Cardiac muscle cell (in vitro differentiated cells and primary cell): ENCODE measurements around the gene DACH1. TPM values are rescaled to one million over a fixed set of nuclear protein-coding genes. Genes with fewer than 3 reads are reported as not detected.

ENCODE experiments used
- DNase-seq, 2 donors: peaks; one replicate each; pipeline versions ENCODE4 v3.0.0 to v3.0.0-alpha.2; 2010 to 2017; ENCODE audit warnings: low read depth in 1 of 2, low spot score in 1 of 2
- H3K27ac ChIP-seq: fragments of 200-600 bp; sonication (generic); 2 replicates; pipeline ENCODE4 v1.5.1; 2016
- H3K27me3 ChIP-seq: fragments of 200-600 bp; sonication (generic); 2 replicates; pipeline ENCODE4 v1.6.0; 2016; ENCODE audit warnings: control low read depth
- H3K36me3 ChIP-seq: fragments of 200-600 bp; sonication (generic); 2 replicates; pipeline ENCODE4 v1.5.1; 2016; ENCODE audit warnings: control low read depth
- H3K4me1 ChIP-seq: fragments of 200-600 bp; sonication (generic); 2 replicates; pipeline ENCODE4 v1.8.1; 2017; ENCODE audit warnings: low read depth, mild to moderate bottlenecking, mixed run types
- H3K4me3 ChIP-seq: fragments of 200-600 bp; sonication (generic); 2 replicates; pipeline ENCODE4 v1.5.1; 2016; ENCODE audit warnings: mild to moderate bottlenecking
- H3K9me3 ChIP-seq: fragments of 200-600 bp; sonication (generic); 2 replicates; pipeline ENCODE4 v1.5.1; 2017; ENCODE audit warnings: low read depth, mild to moderate bottlenecking, control low read depth
- polyA plus RNA-seq: library from polyadenylated mRNA; unstranded; fragments of >200 nt; fragmentation: Nextera tagmentation; extraction: Ambion mirVana; gene quantifications from 2 replicates; pipeline ENCODE4 v1.2.1, GENCODE V29; 2016
- total RNA-seq: library from RNA; depleted of rRNA; stranded (reverse); fragments of >200 nt; gene quantifications from 2 replicates; pipeline ENCODE4 v1.2.3, GENCODE V29; 2016
- TF ChIP-seq, protein P1 (sequence below): IDR thresholded peaks from 2 replicates; pipeline ENCODE4 v1.5.1; 2012; ENCODE audit warnings: low read depth, mild to moderate bottlenecking, low read length

Gene DACH1
- total and polyA plus RNA-seq, 2 experiments from 2014 or later = 3.5 to 3.7 TPM

DNA sequence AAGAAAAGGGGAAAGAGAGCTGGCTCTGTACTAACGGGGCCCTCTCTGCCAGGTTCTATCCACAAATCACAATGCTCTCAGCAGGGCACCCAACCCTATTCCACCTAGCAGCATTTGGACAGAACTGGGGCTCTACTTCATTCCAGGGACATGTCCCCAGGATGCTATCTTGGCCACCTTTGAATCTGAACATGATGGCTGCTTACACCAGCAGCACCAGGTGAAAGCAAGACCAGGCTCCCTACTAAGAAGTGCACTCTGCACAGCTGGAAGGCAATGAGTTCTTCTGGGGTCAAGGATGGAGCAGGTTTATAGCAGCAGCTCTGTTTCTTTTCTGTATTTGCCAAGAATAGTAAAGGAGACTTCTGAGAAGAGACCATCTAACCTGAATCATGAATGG lies 222.4 kb downstream of the DACH1 start:
- H3K36me3 ChIP-seq = no peaks in the 10 kb centered on the region
- H3K4me3 ChIP-seq = no peak overlapping the region
- TF ChIP-seq, protein P1, sequence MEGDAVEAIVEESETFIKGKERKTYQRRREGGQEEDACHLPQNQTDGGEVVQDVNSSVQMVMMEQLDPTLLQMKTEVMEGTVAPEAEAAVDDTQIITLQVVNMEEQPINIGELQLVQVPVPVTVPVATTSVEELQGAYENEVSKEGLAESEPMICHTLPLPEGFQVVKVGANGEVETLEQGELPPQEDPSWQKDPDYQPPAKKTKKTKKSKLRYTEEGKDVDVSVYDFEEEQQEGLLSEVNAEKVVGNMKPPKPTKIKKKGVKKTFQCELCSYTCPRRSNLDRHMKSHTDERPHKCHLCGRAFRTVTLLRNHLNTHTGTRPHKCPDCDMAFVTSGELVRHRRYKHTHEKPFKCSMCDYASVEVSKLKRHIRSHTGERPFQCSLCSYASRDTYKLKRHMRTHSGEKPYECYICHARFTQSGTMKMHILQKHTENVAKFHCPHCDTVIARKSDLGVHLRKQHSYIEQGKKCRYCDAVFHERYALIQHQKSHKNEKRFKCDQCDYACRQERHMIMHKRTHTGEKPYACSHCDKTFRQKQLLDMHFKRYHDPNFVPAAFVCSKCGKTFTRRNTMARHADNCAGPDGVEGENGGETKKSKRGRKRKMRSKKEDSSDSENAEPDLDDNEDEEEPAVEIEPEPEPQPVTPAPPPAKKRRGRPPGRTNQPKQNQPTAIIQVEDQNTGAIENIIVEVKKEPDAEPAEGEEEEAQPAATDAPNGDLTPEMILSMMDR = no peak
- H3K27ac ChIP-seq = no peak overlapping the region
- no peak for DNase-seq
- no peaks in the 10 kb centered on the region for H3K9me3 ChIP-seq
- no peaks in the 10 kb centered on the region for H3K27me3 ChIP-seq
- H3K4me1 ChIP-seq = peaks cover 6% of the 10 kb centered on the region

DNA sequence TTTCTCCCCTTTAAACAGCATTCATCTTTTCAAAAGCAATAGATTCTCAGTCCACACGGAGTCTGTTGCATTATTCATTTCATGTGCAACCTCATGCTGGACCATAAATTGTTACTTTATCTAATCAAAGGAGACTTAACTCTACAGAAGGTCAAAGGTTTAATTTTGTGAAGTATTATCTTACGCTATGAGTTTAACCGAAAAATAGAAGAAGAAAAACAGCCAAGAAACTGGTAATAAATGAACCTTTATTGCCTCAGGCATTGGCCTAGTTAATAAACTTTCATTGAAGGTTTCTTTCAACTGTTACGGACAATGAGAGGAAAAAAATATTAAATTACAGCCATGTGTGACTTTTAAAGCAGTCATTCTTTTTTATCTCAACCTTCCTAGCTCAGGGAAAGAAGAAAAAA lies 223.6 kb downstream of the DACH1 start:
- no peaks in the 10 kb centered on the region for H3K27me3 ChIP-seq
- TF ChIP-seq, protein P1 = no peak
- no peaks in the 10 kb centered on the region for H3K9me3 ChIP-seq
- H3K36me3 ChIP-seq = no peaks in the 10 kb centered on the region
- no peak overlapping the region for H3K27ac ChIP-seq
- no peak for DNase-seq
- H3K4me1 ChIP-seq = peaks cover 6% of the 10 kb centered on the region
- no peak overlapping the region for H3K4me3 ChIP-seq

- TF ChIP-seq, protein P1 = no peak
- no peaks in the 10 kb centered on the region for H3K36me3 ChIP-seq
- H3K27ac ChIP-seq = no peak overlapping the region
- H3K4me1 ChIP-seq = peaks cover 6% of the 10 kb centered on the region
- no peak for DNase-seq
- no peaks in the 10 kb centered on the region for H3K9me3 ChIP-seq
- no peak overlapping the region for H3K4me3 ChIP-seq
- no peaks in the 10 kb centered on the region for H3K27me3 ChIP-seq
Observed at GRCh38 chr13:71638751-71639150, 228.3 kb downstream of the DACH1 start.

DNA sequence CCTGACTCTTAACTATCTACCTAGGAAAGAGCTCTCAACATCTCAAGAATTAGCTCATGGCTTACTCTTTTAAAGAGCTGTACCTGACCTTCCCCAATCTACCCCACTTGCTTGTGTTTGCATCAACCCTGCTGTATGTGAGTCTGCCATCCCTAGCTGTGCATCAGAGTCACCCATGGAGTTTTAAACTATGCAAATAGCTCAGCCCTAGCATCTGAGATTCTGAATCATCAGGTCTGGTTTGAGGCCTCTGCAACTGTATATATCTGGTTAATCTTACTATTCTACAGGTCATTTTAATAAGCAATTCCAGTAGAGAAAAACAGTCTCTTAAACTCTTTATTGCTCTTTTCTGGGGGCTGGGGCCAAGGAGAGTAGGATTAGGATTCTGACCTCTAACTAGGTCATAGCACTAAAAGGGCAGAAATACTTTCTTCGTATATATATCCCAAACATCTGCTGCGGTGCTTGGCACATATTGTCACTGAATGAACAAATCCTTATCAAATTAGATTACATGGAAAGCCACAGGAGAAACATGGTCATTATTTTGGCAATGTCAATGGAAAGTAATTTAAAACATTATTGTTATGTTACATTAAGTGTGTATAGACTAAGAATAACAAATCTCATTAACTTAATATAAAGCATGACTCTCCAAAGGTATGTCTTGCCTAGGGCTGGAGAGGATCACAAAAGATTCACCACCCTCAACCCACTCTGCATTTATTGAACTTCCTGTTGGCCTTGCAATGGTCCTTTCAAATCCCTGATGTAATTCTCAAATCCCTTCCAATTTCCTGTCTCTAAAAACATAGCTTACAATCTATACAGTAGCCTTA lies 232.2 kb downstream of the DACH1 start:
- no peaks in the 10 kb centered on the region for H3K27me3 ChIP-seq
- H3K36me3 ChIP-seq = no peaks in the 10 kb centered on the region
- no peaks in the 10 kb centered on the region for H3K4me1 ChIP-seq
- TF ChIP-seq, protein P1 = no peak
- no peak overlapping the region for H3K27ac ChIP-seq
- no peaks in the 10 kb centered on the region for H3K9me3 ChIP-seq
- peak in 1 of 2 donors; percentile 25 for DNase-seq
- H3K4me3 ChIP-seq = no peak overlapping the region

DNA sequence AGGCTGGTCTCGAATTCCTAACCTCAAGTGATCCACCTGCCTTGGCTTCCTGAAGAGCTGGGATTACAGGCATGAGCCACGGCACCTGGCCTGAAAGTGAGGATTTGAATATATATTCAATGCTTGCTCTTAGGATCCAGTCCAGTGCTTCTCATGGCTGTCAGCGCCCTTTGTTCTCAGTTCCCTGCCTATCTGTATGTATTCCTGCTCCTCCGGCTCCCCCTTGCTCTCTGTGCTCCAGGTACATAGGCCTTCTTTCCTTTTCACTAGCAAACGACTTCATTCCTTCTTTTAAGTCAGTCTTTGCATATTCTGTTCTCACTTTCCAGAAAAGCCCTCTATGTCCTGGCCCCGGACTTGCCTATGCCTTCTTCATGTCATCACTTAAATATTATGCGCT lies 232.8 kb downstream of the DACH1 start:
- Histone ChIP-seq H3K4me3 (no peak overlapping the region), H3K9me3 (no peaks in the 10 kb centered on the region), H3K27me3 (no peaks in the 10 kb centered on the region), H3K36me3 (no peaks in the 10 kb centered on the region), H3K4me1 (no peaks in the 10 kb centered on the region), H3K27ac (no peak overlapping the region)
- no peak for DNase-seq
- TF ChIP-seq, protein P1 = no peak
